ENCODE results near the gene ITGA11.

- TF ChIP-seq REST (IDR thresholded peaks at IDR 0.05; ENCODE audit: unreplicated experiment) (no peak), CTCF (conservative IDR thresholded peaks at IDR 0.05; ENCODE audit: low read depth in 2 of 2) (no peak), EZH2 (IDR thresholded peaks at IDR 0.05; ENCODE audit: low read depth, unreplicated experiment) (no peak), CREB1 (CRISPR knock-in tag; IDR thresholded peaks at IDR 0.05; ENCODE audit: low read depth) (no peak)
These were observed 46.9 kb upstream of the ITGA11 start for GRCh38 chr15:68478853-68479252.

Data from GM23338 (cell line).